HG02623 (cell line): ENCODE results near the gene MRPL4.

Experiments
- ATAC-seq: cut with Tn5 transposase; IDR thresholded peaks from one replicate; pipeline ENCODE4 v1.9.1; 2021; ENCODE audit warnings: moderate library complexity; ENCODE audit not compliant: unreplicated experiment

Gene MRPL4

GRCh38 chr19:10251792-10252694 is at the start of gene MRPL4:
MRPL4 (plus strand) TSS chr19:10252214; CDS start chr19:10252254, 40 bp downstream.
- ATAC-seq = peak; percentile 89

DNA sequence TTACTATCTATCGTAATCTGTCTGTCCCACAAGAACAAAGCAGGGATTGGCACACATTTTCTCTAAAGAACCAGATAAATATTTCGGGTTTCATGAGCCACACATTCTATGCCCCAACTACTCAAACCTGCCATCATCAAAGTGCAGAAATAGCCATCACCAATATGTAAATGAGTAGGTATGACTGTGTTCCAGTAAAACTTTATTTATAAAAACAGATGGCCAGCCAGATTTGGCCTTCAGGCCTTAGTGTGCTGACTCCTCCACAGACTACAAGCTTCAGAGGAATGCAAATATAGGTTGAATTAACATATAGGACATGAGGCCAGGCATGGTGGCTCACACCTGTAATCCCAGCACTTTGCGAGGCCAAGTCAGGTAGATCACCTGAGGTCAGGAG is 48.3 kb upstream of the MRPL4 start:
- no peak for ATAC-seq

- no peak for ATAC-seq
Measured at GRCh38 chr19:10205636-10206035, 46.4 kb upstream of the MRPL4 start.

- ATAC-seq = no peak
Measured at GRCh38 chr19:10206226-10206885, 45.7 kb upstream of the MRPL4 start.

GRCh38 chr19:10207026-10207425 is 45.0 kb upstream of the MRPL4 start:
- no peak for ATAC-seq

DNA sequence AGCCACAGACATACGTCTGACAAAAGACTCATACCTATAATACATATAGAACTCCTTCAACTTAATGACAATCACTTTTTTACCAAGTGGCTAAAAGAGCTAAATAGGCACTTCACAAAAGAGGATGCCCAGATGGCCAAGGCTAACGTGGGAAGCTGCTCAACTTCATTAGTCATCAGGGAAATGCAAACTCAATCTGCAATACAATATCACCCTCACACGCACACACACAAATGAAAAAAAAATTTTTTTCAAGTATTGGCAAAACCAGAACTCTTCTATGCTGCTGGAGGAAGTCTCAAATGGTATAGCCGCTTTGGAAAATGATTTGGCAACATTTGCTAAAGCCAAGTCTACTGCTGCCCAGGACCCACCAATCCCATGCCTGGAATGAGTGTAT is 42.7 kb upstream of the MRPL4 start:
- no peak for ATAC-seq

DNA sequence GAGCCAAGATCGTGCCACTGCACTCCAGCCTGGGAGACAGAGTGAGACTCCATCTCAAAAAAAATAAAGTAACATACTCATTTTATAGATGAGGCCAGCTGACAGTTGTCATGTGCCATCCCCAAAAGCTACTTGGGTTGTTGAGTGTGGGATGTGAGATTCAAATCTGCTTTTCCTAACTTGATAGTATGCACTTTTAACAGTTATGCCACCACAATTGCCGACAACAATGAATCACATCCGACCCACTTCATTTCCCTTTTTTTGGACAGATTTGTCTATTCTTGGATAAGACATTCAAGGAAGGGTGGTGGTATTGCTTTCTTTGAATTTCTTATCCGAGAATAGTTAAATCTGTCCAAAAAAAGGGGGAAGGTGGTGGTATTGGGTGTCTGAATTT is 41.0 kb upstream of the MRPL4 start:
- ATAC-seq = no peak

- ATAC-seq = no peak
Measured at GRCh38 chr19:10211691-10212090, 40.3 kb upstream of the MRPL4 start.

- no peak for ATAC-seq
Measured at GRCh38 chr19:10214784-10215183, 37.2 kb upstream of the MRPL4 start.

GRCh38 chr19:10217085-10217484 is 34.9 kb upstream of the MRPL4 start:
- no peak for ATAC-seq

DNA sequence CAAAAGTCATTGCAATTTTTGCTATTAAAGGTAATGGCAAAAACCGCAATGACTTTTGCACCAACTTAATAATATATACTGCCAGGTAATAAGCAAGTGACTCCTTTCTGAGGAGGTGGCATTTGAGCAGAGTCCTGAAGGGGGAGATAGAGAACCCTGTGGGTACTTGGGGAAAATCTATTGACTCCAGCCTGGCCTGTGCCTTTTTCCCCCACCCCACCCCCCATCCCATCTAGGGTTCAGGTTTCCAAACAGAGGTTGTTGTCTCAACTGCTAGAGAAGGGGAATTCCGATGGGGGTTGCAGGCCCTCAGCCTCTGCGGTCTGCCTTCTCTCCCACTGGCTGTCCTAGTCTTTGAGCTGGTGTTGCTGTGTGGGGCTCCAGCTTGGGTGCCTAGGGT is 32.3 kb upstream of the MRPL4 start:
- ATAC-seq = no peak

- ATAC-seq = no peak
Measured at GRCh38 chr19:10220695-10221094, 31.3 kb upstream of the MRPL4 start.

- no peak for ATAC-seq
Measured at GRCh38 chr19:10222201-10222890, 29.7 kb upstream of the MRPL4 start.

GRCh38 chr19:10223488-10224213 is 28.4 kb upstream of the MRPL4 start:
- no peak for ATAC-seq

GRCh38 chr19:10224337-10224736 is 27.7 kb upstream of the MRPL4 start:
- no peak for ATAC-seq

- no peak for ATAC-seq
Measured at GRCh38 chr19:10226021-10226375, 26.0 kb upstream of the MRPL4 start.

- no peak for ATAC-seq
Measured at GRCh38 chr19:10226376-10227025, 25.5 kb upstream of the MRPL4 start.

DNA sequence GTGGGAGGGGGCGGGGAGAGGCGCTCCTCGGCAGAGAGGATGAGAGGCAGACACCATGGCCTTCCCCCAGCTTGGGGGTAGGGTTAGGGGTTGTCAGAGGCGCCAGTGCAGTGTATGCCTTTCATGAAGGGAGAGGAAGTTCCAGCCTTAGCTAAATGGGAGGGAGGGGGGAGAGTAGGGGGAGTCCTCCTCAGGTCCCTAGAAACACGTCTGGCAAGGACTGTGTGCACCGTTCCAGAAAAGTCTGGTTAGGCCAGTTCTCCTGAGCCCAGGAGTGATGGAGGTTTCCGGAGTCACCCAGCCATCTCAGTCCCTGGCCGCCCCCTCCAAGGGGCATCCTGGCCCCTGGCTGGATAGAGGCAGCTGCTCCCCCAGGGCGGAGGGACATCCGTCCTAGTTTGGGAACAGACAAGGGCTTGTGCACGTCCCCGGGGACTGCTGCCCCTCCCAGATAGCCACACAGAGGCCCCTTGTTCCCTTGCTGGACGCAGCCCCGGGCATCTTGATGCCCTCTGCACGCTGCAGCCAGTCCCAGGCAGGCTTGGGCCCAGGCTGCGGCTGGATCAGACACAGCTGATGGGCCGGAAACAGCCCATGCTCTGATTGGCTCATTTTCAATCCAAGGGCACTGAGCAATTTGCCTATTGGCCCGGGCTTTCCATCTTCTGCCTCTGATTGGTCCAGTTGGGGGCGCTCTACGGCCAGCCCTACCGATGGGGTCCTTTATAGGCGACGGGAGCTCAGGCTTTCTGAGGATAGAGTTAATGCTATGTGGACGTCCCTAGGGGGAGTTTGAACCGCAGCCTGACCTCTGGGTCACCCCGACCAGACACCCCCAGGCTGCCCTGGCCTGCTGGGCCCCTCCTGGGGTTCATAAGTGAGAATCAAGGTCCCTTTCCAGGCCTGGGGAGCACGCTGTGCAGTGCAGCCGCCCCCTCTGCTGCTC is 24.7 kb upstream of the MRPL4 start:
- ATAC-seq = no peak

- ATAC-seq = no peak
Measured at GRCh38 chr19:10228393-10228792, 23.6 kb upstream of the MRPL4 start.

DNA sequence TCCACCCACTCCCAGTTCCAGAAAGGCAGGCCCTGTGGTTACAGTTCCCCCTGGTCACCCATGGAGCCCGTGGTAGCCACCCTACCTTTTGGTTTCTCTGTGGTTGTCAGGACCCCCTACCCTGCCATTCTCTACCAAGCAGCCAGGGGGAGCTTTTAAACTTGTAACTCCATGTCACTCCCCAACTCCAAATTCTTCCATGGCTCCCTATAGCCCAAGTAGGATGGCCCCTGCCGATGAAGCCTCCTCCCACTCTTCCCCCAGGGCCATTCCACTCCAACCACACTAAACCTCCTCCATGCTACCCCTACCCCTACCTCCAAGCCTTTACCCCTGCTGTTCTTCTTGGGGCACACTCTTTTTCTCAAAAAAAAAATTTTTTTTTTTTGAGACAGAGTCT is 23.1 kb upstream of the MRPL4 start:
- ATAC-seq = no peak
